Measurements from ENCODE around the gene FAM13A.

DNA sequence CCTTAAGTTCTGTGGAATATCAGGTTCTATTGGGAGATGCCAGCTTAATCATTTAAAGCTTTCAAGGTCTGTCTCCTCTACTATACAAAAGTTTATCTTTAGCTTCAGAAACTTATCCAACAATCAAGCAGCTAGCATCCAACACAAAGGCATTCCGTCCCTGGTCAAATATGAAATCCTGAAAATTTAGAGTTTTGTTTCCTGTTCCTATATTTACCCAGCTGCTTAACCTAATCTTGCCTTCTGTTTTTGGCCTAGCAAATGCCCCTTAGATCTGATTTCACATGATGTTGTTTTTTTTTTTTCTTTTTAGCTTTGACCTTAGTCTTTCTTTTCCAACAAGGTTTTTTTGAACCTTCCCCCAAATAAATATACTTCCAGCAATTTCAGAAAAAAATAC is 33.8 kb downstream of the FAM13A start:
- TF ChIP-seq POLR2A (IDR thresholded peaks at IDR 0.05; ENCODE audit: extremely low read depth, insufficient read length), result no peak
- TF ChIP-seq, protein P1, sequence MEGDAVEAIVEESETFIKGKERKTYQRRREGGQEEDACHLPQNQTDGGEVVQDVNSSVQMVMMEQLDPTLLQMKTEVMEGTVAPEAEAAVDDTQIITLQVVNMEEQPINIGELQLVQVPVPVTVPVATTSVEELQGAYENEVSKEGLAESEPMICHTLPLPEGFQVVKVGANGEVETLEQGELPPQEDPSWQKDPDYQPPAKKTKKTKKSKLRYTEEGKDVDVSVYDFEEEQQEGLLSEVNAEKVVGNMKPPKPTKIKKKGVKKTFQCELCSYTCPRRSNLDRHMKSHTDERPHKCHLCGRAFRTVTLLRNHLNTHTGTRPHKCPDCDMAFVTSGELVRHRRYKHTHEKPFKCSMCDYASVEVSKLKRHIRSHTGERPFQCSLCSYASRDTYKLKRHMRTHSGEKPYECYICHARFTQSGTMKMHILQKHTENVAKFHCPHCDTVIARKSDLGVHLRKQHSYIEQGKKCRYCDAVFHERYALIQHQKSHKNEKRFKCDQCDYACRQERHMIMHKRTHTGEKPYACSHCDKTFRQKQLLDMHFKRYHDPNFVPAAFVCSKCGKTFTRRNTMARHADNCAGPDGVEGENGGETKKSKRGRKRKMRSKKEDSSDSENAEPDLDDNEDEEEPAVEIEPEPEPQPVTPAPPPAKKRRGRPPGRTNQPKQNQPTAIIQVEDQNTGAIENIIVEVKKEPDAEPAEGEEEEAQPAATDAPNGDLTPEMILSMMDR (IDR thresholded peaks at IDR 0.05; ENCODE audit: low read depth, low read length), result no peak
- TF ChIP-seq, protein P2, sequence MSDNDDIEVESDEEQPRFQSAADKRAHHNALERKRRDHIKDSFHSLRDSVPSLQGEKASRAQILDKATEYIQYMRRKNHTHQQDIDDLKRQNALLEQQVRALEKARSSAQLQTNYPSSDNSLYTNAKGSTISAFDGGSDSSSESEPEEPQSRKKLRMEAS (IDR thresholded peaks at IDR 0.05; ENCODE audit: low read depth, low read length), result no peak
